Fibroblast of mammary gland (primary cell): ENCODE measurements around the gene TRIM17.
"Not testable (repeated sequence)": the region's sequence is repeated elsewhere in the genome, so short reads cannot be mapped to it uniquely, and the experiment has no call there.

Source experiments
- DNase-seq: peaks from one replicate; pipeline ENCODE4 v3.0.0-alpha.2; 2010; ENCODE audit warnings: low read depth
- H3K4me3 ChIP-seq: 2 replicates; pipeline ENCODE4 v1.5.1; 2011; ENCODE audit warnings: low read depth, mild to moderate bottlenecking, low read length, moderate library complexity; ENCODE audit not compliant: control insufficient read depth
- TF ChIP-seq, protein P1 (sequence below): conservative IDR thresholded peaks from 2 replicates; pipeline ENCODE4 v1.5.1; 2011; ENCODE audit warnings: low read depth, low read length, inconsistent platforms; ENCODE audit not compliant: control insufficient read depth, insufficient read depth

TRIM17 gene

GRCh38 chr1:228437424-228437962 is 20.8 kb upstream of the TRIM17 start:
- no peak overlapping the region for H3K4me3 ChIP-seq
- TF ChIP-seq, protein P1, sequence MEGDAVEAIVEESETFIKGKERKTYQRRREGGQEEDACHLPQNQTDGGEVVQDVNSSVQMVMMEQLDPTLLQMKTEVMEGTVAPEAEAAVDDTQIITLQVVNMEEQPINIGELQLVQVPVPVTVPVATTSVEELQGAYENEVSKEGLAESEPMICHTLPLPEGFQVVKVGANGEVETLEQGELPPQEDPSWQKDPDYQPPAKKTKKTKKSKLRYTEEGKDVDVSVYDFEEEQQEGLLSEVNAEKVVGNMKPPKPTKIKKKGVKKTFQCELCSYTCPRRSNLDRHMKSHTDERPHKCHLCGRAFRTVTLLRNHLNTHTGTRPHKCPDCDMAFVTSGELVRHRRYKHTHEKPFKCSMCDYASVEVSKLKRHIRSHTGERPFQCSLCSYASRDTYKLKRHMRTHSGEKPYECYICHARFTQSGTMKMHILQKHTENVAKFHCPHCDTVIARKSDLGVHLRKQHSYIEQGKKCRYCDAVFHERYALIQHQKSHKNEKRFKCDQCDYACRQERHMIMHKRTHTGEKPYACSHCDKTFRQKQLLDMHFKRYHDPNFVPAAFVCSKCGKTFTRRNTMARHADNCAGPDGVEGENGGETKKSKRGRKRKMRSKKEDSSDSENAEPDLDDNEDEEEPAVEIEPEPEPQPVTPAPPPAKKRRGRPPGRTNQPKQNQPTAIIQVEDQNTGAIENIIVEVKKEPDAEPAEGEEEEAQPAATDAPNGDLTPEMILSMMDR: no peak
- no peak for DNase-seq

GRCh38 chr1:228434689-228435088 is 18.0 kb upstream of the TRIM17 start:
- TF ChIP-seq, protein P1: no peak
- DNase-seq: peak; percentile 51
- H3K4me3 ChIP-seq: no peak overlapping the region

- not testable (repeated sequence) for H3K4me3 ChIP-seq, DNase-seq
Observed at GRCh38 chr1:228433337-228434053, 16.8 kb upstream of the TRIM17 start.

DNA sequence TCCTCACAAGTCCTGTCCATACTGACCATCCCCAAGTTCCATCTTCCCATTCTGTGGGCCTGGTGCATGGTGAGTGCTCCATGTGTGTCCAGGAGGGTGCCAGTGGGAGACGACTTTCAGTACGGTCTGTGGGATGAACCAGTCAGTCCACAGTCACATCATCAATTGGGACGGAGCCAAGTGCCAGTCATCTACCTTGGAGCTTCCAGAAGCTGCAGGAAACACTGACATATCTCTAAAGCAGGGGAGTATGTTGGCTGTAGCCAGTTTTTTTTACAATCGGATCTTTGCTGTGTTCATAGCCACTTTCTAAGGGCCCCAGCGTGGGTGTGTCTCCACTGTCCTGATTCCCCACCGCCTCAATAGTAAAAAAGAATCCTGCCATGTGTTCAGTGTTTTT is 13.6 kb upstream of the TRIM17 start:
- H3K4me3 ChIP-seq: no peak overlapping the region
- DNase-seq: no peak
- TF ChIP-seq, protein P1: no peak

DNA sequence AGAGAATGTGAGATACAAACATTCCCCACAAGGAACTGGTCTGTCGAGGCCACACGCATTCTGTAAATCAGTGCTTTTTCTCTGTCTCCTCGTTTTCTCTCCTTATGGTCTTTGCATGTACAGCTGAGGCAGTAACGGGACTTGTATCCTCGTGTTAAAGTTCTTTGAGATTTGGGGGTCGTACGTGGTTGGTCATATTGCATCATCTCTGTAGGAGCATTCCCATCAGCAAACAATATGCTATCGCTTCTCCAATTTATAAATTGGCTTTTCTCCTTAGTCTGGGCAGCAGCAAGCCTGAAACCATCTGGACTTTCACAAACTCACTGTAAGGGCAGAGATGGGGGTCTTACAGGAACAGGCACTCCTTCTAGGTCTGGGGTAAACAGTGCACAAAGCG is 13.0 kb upstream of the TRIM17 start:
- no peak overlapping the region for H3K4me3 ChIP-seq
- DNase-seq: no peak
- TF ChIP-seq, protein P1: no peak

DNA sequence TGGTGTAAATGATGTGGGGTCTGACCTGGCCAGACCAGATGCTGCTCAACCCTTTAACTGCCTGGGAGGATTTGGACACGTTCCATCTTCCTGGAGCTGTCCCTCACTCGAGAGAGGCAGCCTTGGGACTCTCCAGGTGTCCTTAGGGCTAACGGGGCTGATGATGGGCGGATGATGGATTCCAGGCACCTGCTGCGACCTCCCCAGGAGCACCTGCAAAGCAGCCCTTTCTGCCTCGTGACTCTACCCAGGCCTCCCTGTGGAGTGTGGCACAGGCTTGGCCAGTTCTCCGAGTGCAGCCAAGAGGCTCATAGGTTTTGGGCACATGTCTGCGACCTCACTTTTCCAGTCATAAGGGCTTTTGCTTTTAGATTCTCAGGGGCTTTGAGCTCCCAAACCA is 12.3 kb upstream of the TRIM17 start:
- no peak overlapping the region for H3K4me3 ChIP-seq
- no peak for DNase-seq
- TF ChIP-seq, protein P1: no peak

- TF ChIP-seq, protein P1: no peak
Observed at GRCh38 chr1:228428412-228428811, 11.8 kb upstream of the TRIM17 start.

More at GRCh38 chr1:228428412-228428811, 11.8 kb upstream of the TRIM17 start:
- no peak for DNase-seq
- no peak overlapping the region for H3K4me3 ChIP-seq
